Motor neuron (in vitro differentiated cells): ENCODE measurements around the gene ENDOD1. TPM values are rescaled to one million over a fixed set of nuclear protein-coding genes. Genes with fewer than 3 reads are reported as not detected.
"Not testable (repeated sequence)": the region's sequence is repeated elsewhere in the genome, so short reads cannot be mapped to it uniquely, and the experiment has no call there.

Experiments used
- ATAC-seq, 8 experiments: fragments of 200-7000 bp; cut with Tn5 transposase; replicated peaks in 6 of 8; 2 replicates each; pipeline ENCODE4 v1.8.0; 2021; ENCODE audit warnings: mild to moderate bottlenecking in 8 of 8, moderate library complexity in 8 of 8
- H3K27ac ChIP-seq, 2 donors: fragments of 250-450 bp; sonication (Bioruptor Pico); 2 replicates each; pipeline ENCODE4 v1.9.0; 2021; ENCODE audit warnings: antibody characterized with exemption in 2 of 2, mild to moderate bottlenecking in 2 of 2, moderate library complexity in 1 of 2
- H3K4me1 ChIP-seq, 2 donors: fragments of 250-450 bp; sonication (Bioruptor Pico); replicated peaks in 1 of 2; 2 replicates each; pipeline ENCODE4 v1.6.1; 2021; ENCODE audit warnings: antibody characterized with exemption in 2 of 2, mild to moderate bottlenecking in 2 of 2, moderate library complexity in 1 of 2
- H3K4me3 ChIP-seq, 5 donors: fragments of 250-450 bp; sonication (Bioruptor Pico); 2 replicates each; pipeline ENCODE4 v1.9.0; 2021; ENCODE audit warnings: antibody characterized with exemption in 5 of 5, mild to moderate bottlenecking in 5 of 5, moderate library complexity in 4 of 5
- WGBS, 10 experiments: fragments of 450-650 bp; shearing (Covaris generic); methylation state at CpG; one replicate each; pipeline ENCODE4 v1.0.0; 2022; 5-methylcytosine and 5-hydroxymethylcytosine counted together
- in situ Hi-C, 9 experiments: fragments of 400-800 bp; cut with MboI; loops; one replicate each; pipeline ENCODE4 v1.15.0; 2021; ENCODE audit warnings: low sequenced_read_pairs in 9 of 9, low pct_unique_long_range_greater_than_20kb in 2 of 9; ENCODE audit not compliant: unreplicated experiment in 9 of 9
- total RNA-seq, 8 experiments: library from RNA; unstranded; fragments of 300-600 nt; gene quantifications; 2 replicates each; pipeline versions ENCODE4 v1.2.3 to v1.2.4, GENCODE V29; 2022

ENDOD1 gene
- total RNA-seq, 8 experiments from 2014 or later: 6.2 to 65.2 (median 8.6) TPM

DNA sequence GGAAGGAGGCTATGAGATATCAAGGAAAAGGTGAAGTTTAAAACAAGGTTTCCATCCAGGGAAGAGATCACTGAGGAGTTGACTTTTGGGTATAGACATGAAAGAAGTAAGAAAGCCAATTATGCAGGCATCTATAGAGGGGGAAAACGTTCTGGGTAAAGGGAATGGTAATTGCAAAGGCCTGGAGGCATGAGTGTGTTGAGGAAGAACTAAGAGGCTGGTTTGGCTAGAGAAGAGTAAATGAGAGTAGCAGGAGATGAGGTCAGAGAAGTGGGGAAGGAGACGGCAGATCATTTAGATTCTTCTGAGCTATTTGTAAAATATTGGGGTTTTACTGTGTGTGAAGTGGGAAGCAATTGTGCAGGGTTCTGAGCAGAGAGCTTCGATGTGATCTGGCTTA lies 7.6 kb downstream of the ENDOD1 start:
- H3K4me3 ChIP-seq: no peak overlapping the region
- ATAC-seq: peak in 2 of 8 experiments; percentile 9 to 19
- in situ Hi-C loops: no loop called here
- H3K27ac ChIP-seq: no peak overlapping the region
- WGBS, 10 experiments: 17 to 82% (median 57%) methylated on average over 1 to 3 of the region's 3 CpGs; no CpG with 5 or more reads in 1 of the 10 experiments
- peaks cover 0 to 2% of the 10 kb centered on the region in 2 donors for H3K4me1 ChIP-seq

DNA sequence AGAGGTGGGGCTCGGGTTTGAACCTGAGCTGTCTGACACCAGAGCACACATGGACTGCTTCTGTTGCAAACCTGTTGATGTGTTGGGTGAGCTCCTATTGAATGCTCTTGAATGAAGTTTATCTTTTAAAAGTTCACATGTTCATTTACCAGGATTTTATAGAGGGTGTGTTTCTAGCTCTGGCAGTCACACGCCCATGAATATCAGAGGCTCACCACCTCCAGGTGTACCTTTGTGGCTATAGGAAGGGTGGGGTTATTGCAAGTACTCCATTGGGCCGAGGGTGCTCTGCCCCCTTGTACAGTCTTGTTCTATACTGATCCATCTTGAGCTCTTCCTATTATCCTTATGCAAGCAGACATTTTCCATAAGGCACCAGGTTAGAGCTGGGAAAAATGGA lies 9.2 kb downstream of the ENDOD1 start:
- Histone ChIP-seq H3K4me1 (peaks cover 2 to 4% of the 10 kb centered on the region in 2 donors), H3K4me3 (no peak overlapping the region), H3K27ac (no peak overlapping the region)
- WGBS, 10 experiments: 33 to 100% (median 90%) methylated on average over 1 to 3 of the region's 3 CpGs; no CpG with 5 or more reads in 2 of the 10 experiments
- in situ Hi-C loops: no loop called here
- ATAC-seq: no peak

DNA sequence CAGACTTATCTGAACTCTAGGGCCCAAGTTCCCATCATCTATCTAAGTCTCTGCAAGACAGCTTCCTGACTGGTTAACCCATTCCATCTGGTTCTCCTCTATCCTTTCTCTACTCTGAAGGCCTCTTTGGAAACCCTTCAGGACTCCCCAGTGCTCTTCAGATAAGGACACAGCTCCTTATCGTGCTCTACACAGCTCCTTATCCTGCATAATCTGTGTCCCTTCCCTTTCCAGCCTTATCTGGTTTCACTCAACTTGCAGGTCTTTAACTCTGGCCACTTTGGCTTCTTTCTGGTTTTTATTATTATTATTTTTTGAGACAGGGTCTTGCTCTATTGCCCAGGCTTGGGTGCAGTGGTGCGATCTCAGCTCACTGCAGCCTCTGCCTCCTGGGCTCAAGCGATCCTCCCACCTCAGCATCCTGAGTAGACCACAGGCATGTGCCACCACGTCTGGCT lies 10.6 kb downstream of the ENDOD1 start:
- 20 to 100% (median 89%) methylated on average over 1 to 4 of the region's 4 CpGs for WGBS, 10 experiments

DNA sequence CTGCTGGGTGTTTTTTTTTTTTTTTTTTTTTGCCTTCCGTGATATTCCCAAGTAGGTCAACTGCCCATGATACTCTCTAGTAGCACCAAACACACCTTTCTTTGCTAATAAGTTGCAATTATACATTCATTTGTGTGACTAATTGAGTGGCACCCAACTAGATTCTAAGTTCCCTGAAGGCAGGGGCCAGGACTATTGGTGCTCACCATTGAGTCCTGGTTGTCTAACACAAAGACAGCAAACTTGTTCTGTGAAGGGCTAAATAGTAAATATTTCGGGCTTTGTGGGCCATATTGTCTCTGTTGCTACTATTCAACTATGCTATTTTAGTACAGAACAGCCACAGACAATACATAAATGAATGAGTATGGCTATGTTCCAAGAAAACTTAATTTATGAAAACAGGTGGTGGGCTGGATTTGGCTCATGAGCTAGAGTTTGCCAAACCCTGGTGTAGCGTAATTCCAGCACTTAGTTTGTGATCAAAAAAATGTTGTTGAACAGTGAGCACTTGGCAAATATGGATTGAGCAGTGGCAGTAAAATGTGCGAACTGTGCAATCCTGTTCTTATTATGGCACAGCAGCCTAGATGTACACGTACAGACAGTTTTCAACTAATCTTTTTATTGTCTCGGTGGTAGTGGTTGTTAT lies 11.3 kb downstream of the ENDOD1 start:
- Histone ChIP-seq H3K27ac (no peak overlapping the region), H3K4me3 (no peak overlapping the region), H3K4me1 (peaks cover 2 to 4% of the 10 kb centered on the region in 2 donors)
- in situ Hi-C loops: no loop called here
- ATAC-seq: no peak
- WGBS, 10 experiments: 77 to 100% (median 92%) methylated on average over 1 to 6 of the region's 6 CpGs

More for the DNA sequence above, 10.6 kb downstream of the ENDOD1 start:
- Histone ChIP-seq H3K27ac (no peak overlapping the region), H3K4me3 (no peak overlapping the region), H3K4me1 (peaks cover 2 to 4% of the 10 kb centered on the region in 2 donors)
- ATAC-seq: no peak
- in situ Hi-C loops: no loop called here

DNA sequence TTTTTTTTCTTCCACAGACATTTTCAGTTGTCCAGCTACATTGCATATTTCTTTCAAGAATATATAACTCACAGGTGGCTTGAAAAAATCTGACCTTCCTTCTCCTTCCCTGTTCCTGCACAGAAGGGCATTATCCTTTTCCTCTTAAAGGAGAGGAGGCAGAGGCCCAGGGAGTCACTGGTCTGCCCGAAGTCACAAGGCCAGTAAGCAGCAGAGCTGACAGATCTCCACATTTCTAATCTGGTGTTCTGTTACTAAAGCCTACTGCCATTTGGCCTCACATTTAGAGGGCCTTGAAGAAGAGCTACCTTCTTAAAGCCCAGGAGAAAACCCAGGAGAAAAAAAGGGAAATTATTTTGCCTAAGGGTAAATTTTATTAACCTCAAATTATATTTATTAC lies 12.3 kb downstream of the ENDOD1 start:
- Histone ChIP-seq H3K4me1 (peaks cover 0 to 4% of the 10 kb centered on the region in 2 donors), H3K4me3 (no peak overlapping the region), H3K27ac (no peak overlapping the region)
- WGBS, 10 experiments: 40 to 78% (median 63%) methylated on average over 1 of the region's 1 CpG; no CpG with 5 or more reads in 5 of the 10 experiments
- in situ Hi-C loops: no loop called here
- ATAC-seq: no peak

DNA sequence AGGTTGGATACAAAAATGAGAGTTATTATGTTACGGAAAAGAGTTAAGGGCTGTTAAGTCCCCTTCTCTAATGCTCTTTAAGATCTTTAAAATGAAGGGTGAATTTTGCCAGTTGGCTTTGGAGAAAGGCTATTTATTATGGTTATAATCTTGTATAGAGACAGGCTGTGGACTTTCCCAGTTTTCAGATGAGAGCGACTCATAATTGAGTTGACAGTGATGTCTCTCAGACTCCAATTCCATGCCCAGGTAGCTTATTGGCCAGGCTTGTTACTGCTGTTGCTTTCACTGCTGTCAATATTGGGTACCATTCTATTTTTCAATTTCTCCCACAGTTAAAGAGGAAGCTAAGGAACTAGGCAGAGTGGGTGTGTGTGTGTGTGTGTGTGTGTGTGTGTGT lies 13.1 kb downstream of the ENDOD1 start:
- 92 to 100% (median 100%) methylated on average over 1 to 2 of the region's 2 CpGs; no CpG with 5 or more reads in 3 of the 10 experiments for WGBS, 10 experiments
- no peak overlapping the region for H3K27ac ChIP-seq

DNA sequence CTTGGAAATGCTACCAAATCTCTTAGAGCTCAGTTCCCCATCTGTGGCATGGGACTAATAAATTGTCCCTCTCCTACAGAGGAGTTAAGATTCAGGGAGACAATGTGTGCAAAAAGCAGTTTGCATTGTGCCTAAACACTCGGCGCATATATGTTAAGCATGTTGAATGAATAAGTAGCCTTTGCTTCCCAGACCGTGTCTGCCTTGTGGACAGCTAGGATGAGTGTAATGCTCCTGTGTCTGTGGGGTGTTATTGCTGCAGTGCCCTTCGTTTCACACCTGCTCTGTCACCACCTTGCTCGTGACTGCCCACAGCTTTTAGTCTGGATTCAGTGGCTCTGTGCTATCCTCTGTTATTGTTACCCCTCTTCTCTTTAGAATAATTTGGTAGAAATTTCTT lies 14.1 kb downstream of the ENDOD1 start:
- H3K4me3 ChIP-seq: no peak overlapping the region
- peaks cover 0 to 4% of the 10 kb centered on the region in 2 donors for H3K4me1 ChIP-seq
- in situ Hi-C loops: no loop called here
- 0 to 100% (median 75%) methylated on average over 1 to 5 of the region's 5 CpGs; no CpG with 5 or more reads in 4 of the 10 experiments for WGBS, 10 experiments
- peak in 4 of 8 experiments; percentile 14 to 72 (median 66) for ATAC-seq
- H3K27ac ChIP-seq: no peak overlapping the region

More for the DNA sequence above, 13.1 kb downstream of the ENDOD1 start:
- H3K4me1 ChIP-seq: peaks cover 0 to 4% of the 10 kb centered on the region in 2 donors
- no peak for ATAC-seq
- no peak overlapping the region for H3K4me3 ChIP-seq
- in situ Hi-C loops: no loop called here

DNA sequence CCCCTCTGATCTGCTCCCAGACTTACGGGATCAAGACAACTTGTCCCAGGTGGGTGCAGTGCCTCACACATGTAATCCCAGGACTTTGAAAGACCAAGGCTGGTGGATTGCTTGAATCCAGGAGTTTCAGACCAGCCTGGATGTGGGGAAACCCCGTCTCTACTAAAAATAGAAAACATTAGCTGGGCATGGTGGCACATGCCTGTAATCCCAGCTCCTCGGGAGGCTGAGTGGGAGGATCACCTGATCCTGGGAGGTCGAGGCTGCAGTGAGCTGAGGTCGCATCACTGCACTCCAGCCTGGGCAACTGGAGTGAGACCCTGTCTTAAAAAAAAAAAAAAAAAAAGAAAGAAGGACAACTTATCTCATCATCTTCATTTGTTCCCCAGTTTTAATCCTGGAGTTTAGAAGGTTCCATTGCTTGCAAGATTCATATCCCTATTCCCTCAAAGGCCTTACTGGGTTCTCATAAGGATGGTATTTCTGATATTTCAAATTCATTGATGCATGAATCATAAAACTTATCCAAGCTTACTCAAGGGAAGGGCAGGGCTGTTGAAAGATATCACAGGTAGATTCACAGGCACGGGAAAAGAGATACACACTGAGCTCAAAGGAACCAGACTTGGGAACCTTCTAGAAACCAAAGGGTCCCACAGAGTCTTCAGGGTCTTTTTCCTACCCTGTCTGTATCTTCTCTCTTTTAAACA lies 14.6 kb downstream of the ENDOD1 start:
- Histone ChIP-seq H3K4me1 (peaks cover 0 to 4% of the 10 kb centered on the region in 2 donors), H3K27ac (no peak overlapping the region), H3K4me3 (no peak overlapping the region)
- no peak for ATAC-seq
- in situ Hi-C loops: no loop called here
- 68 to 100% (median 91%) methylated on average over 1 to 5 of the region's 6 CpGs; no CpG with 5 or more reads in 2 of the 10 experiments for WGBS, 10 experiments

DNA sequence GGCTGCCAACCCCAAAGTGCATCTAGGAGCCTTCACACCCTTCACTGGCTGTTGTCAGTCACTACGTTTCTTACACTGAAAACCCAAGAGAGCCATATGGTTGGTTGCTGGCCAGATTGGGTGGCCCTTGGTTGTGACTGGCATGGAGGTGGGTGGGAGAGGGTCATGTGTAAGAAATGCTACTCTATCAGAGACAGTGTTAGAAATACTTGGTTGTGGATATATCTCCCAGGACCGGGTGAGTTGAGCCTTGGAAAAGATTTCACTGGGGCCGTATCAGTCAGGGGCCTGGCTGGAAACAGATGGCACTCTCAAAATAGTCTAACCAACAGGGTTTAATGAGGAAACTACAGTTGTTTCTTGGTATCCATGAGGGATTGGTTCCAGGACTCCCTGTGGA lies 15.2 kb downstream of the ENDOD1 start:
- Histone ChIP-seq H3K4me1 (peaks cover 0 to 4% of the 10 kb centered on the region in 2 donors), H3K4me3 (no peak overlapping the region), H3K27ac (no peak overlapping the region)
- in situ Hi-C loops: no loop called here
- no peak for ATAC-seq
- WGBS, 10 experiments: 80 to 100% (median 92%) methylated on average over 1 to 3 of the region's 3 CpGs; no CpG with 5 or more reads in 1 of the 10 experiments

DNA sequence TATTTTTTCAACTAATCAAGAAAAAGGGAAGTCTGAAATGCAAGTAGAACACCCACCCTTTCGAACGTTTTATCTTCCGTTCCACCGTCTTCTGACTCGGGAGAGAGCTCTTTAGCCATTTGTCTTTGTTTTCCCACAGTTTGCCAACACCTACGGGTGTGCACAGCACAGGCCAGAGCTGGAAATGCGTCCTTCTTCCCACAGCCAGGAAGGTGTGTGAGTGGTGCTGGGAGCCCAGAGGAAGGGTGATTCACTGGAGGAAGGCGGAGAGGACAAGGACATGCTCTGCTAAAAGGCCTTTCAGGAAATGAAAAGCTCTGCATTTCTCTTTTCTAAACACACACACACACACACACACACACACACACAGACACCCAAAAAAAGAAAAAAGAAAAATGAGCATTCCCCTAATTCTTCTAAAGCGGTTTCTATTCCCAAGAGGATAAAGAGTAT lies 18.5 kb downstream of the ENDOD1 start:
- in situ Hi-C loops: no loop called here
- 50 to 100% (median 84%) methylated on average over 1 to 7 of the region's 9 CpGs for WGBS, 10 experiments
- Histone ChIP-seq H3K4me1 (peaks cover 0 to 4% of the 10 kb centered on the region in 2 donors), H3K4me3 (no peak overlapping the region), H3K27ac (no peak overlapping the region)
- peak in 4 of 8 experiments; percentile 41 to 82 (median 69) for ATAC-seq

DNA sequence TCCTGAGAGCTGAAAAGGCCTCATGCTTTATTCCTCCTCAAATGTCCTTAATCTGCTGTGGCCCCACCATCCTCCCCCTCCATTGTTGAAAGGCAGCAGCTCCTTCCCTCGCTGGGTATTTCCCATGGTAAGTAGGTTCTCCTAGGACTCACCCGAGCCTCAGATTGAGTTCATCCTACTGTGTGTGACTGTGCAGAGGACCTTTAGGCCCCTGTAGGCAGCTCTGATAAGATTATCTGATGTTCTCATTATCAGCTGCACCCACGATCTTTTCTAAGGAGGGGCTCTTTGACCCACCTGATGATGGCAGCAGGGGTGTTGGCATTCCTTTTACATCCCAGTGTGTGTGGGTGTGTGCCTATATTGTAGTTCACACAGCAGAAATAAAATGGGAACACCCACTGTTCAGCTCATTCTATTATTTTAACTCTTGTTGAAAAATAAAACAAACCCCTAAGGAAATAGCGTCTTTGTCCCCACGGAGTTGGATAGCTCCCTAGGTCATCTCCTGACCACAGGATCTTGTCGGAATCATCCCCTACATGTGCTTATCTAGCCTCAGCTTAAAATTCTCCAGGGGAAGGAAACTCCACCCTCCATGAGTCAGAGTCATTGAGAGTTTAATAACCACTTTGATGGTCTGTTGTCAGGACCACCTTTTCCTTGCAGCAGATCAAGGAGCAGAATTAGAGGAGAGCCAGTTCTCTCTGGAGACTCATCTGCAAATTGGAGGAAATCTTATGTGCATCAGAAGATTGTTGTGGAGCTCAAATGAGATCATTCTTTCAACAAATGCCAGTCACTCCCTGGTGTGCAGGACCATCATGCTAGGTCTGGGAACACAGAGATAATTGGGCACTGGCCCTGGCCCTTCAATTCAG lies 19.3 kb downstream of the ENDOD1 start:
- peak in 7 of 8 experiments; percentile 13 to 81 (median 42) for ATAC-seq
- H3K27ac ChIP-seq: no peak overlapping the region
- in situ Hi-C loops: no loop called here
- no peaks in the 10 kb centered on the region for H3K4me1 ChIP-seq
- 32 to 77% (median 67%) methylated on average over 2 to 6 of the region's 6 CpGs; no CpG with 5 or more reads in 1 of the 10 experiments for WGBS, 10 experiments
- no peak overlapping the region for H3K4me3 ChIP-seq

DNA sequence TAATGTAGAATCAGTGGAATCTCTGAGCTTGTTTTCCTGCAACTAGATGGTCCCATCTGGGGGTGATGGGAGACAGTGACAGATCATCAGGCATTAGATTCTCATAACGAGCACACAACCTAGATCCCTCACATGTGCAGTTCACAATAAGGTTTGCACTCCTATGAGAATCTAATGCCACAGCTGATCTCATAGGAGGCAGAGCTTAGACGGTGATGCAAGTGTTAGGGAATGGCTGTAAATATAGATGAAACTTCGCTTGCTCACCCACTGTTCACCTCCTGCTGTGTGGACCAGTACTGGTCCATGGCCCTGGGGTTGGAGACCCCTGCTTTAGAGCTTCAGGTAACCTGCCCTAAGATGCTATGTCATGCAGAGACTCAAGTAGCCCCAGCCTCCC lies 21.8 kb downstream of the ENDOD1 start:
- in situ Hi-C loops, H3K27ac ChIP-seq, ATAC-seq, H3K4me3 ChIP-seq, H3K4me1 ChIP-seq: not testable (repeated sequence)
- 60 to 100% (median 80%) methylated on average over 1 to 2 of the region's 3 CpGs; no CpG with 5 or more reads in 5 of the 10 experiments for WGBS, 10 experiments
